Hepatocyte (in vitro differentiated cells): ENCODE measurements around the gene HOXC12. TPM values are rescaled to one million over a fixed set of nuclear protein-coding genes. Genes with fewer than 3 reads are reported as not detected.
A peak's percentile ranks its signal among the peaks of the same experiment; 100 is the strongest.

Experiments
- DNase-seq: peaks from one replicate; pipeline ENCODE4 v3.0.0-alpha.2; 2016; ENCODE audit warnings: low spot score
- H2AFZ ChIP-seq: fragments of 200-600 bp; sonication (generic); 2 replicates; pipeline ENCODE4 v1.6.0; 2016; ENCODE audit warnings: antibody characterized with exemption, mild to moderate bottlenecking
- H3K27ac ChIP-seq: fragments of 200-600 bp; sonication (generic); 2 replicates; pipeline ENCODE4 v1.5.1; 2016; ENCODE audit warnings: mild to moderate bottlenecking
- H3K27me3 ChIP-seq: fragments of 200-600 bp; sonication (generic); 2 replicates; pipeline ENCODE4 v1.6.1; 2016
- H3K36me3 ChIP-seq: fragments of 200-600 bp; sonication (generic); replicated peaks from 2 replicates; pipeline ENCODE4 v1.5.1; 2016; ENCODE audit warnings: low read depth; ENCODE audit not compliant: insufficient read depth
- H3K4me1 ChIP-seq: fragments of 200-600 bp; sonication (generic); 2 replicates; pipeline ENCODE4 v1.5.1; 2016; ENCODE audit warnings: mild to moderate bottlenecking, moderate library complexity; ENCODE audit not compliant: insufficient read depth
- H3K4me2 ChIP-seq: fragments of 200-600 bp; sonication (generic); 2 replicates; pipeline ENCODE4 v1.6.0; 2016
- H3K4me3 ChIP-seq: fragments of 200-600 bp; sonication (generic); 2 replicates; pipeline ENCODE4 v1.5.1; 2016; ENCODE audit warnings: mild to moderate bottlenecking
- H3K79me2 ChIP-seq: fragments of 200-600 bp; sonication (generic); 2 replicates; pipeline ENCODE4 v1.6.0; 2017; ENCODE audit warnings: mild to moderate bottlenecking
- H3K9me2 ChIP-seq: fragments of 200-600 bp; sonication (generic); replicated peaks from 2 replicates; pipeline ENCODE4 v1.6.0; 2017; ENCODE audit warnings: mild to moderate bottlenecking; ENCODE audit not compliant: insufficient read depth
- H3K9me3 ChIP-seq: fragments of 200-600 bp; sonication (generic); 2 replicates; pipeline ENCODE4 v1.5.1; 2016; ENCODE audit warnings: low read depth, mild to moderate bottlenecking
- H4K20me1 ChIP-seq: fragments of 200-600 bp; sonication (generic); 2 replicates; pipeline ENCODE4 v1.6.0; 2016; ENCODE audit warnings: mild to moderate bottlenecking; ENCODE audit not compliant: insufficient read depth, poor library complexity, severe bottlenecking
- EZH2 ChIP-seq: fragments of 200-600 bp; sonication (generic); IDR thresholded peaks from 2 replicates; pipeline ENCODE4 v1.6.1; 2016; ENCODE audit warnings: antibody characterized with exemption, mild to moderate bottlenecking, borderline replicate concordance
- EZH2phosphoT487 ChIP-seq: fragments of 200-600 bp; sonication (generic); IDR thresholded peaks from one replicate; pipeline ENCODE4 v1.6.1; 2018; ENCODE audit warnings: antibody characterized with exemption, mild to moderate bottlenecking, low read depth, moderate library complexity; ENCODE audit not compliant: unreplicated experiment, severe bottlenecking
- WGBS: methylation state at CpG from one replicate; pipeline ENCODE4 v1.1.6; 2016; ENCODE audit warnings: low lambda C conversion rate; ENCODE audit errors: missing lambda C conversion rate; 5-methylcytosine and 5-hydroxymethylcytosine counted together
- polyA plus RNA-seq: library from polyadenylated mRNA; unstranded; fragments of >200 nt; fragmentation: Nextera tagmentation; extraction: Ambion mirVana; gene quantifications from 2 replicates; pipeline ENCODE4 v1.2.1, GENCODE V29; 2016
- total RNA-seq: library from RNA; depleted of rRNA; stranded (reverse); fragments of >200 nt; gene quantifications from 2 replicates; pipeline ENCODE4 v1.2.3, GENCODE V29; 2014
- TF ChIP-seq, protein P1 (sequence below): fragments of 200-600 bp; sonication (generic); IDR thresholded peaks from 2 replicates; pipeline ENCODE4 v1.5.1; 2016; ENCODE audit warnings: antibody characterized with exemption, mild to moderate bottlenecking; ENCODE audit not compliant: poor library complexity

HOXC12 gene
- total and polyA plus RNA-seq, 2 experiments from 2014 or later, result not detected

DNA sequence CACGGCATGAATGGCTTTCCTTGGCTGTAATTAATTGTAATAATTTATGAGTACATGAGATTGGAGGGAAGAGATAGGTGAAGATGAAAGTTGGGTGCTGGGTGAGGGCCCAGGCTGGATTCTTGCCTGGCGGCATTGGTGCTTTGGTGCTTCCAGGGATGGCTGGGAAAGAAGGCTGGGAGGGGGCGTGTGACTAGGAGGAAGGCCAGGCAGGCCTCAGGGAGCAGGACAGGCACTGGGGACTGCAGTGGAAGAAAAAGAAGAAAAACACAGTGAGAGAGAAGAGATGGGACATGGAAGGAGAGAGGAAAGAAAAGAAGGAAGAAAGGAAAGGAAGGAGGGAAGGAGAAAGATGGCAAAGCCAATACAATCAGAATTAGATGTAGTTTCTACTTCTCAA, 48.9 kb downstream of the HOXC12 start:
- Histone ChIP-seq H3K27ac (no peak overlapping the region), H3K9me2 (no peaks in the 10 kb centered on the region), H2AFZ (no peak overlapping the region), H4K20me1 (no peaks in the 10 kb centered on the region), H3K4me2 (no peak overlapping the region), H3K36me3 (no peaks in the 10 kb centered on the region), H3K9me3 (no peaks in the 10 kb centered on the region), H3K4me1 (peaks cover 17% of the 10 kb centered on the region), H3K79me2 (no peaks in the 10 kb centered on the region), H3K27me3 (peaks cover 95% of the 10 kb centered on the region), H3K4me3 (no peak overlapping the region)
- DNase-seq, result no peak
- TF ChIP-seq EZH2phosphoT487, result no peak
- TF ChIP-seq, protein P1, sequence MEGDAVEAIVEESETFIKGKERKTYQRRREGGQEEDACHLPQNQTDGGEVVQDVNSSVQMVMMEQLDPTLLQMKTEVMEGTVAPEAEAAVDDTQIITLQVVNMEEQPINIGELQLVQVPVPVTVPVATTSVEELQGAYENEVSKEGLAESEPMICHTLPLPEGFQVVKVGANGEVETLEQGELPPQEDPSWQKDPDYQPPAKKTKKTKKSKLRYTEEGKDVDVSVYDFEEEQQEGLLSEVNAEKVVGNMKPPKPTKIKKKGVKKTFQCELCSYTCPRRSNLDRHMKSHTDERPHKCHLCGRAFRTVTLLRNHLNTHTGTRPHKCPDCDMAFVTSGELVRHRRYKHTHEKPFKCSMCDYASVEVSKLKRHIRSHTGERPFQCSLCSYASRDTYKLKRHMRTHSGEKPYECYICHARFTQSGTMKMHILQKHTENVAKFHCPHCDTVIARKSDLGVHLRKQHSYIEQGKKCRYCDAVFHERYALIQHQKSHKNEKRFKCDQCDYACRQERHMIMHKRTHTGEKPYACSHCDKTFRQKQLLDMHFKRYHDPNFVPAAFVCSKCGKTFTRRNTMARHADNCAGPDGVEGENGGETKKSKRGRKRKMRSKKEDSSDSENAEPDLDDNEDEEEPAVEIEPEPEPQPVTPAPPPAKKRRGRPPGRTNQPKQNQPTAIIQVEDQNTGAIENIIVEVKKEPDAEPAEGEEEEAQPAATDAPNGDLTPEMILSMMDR, result no peak
- TF ChIP-seq EZH2, result no peak
- WGBS, result 68% methylated on average over 2 of the region's 3 CpGs

DNA sequence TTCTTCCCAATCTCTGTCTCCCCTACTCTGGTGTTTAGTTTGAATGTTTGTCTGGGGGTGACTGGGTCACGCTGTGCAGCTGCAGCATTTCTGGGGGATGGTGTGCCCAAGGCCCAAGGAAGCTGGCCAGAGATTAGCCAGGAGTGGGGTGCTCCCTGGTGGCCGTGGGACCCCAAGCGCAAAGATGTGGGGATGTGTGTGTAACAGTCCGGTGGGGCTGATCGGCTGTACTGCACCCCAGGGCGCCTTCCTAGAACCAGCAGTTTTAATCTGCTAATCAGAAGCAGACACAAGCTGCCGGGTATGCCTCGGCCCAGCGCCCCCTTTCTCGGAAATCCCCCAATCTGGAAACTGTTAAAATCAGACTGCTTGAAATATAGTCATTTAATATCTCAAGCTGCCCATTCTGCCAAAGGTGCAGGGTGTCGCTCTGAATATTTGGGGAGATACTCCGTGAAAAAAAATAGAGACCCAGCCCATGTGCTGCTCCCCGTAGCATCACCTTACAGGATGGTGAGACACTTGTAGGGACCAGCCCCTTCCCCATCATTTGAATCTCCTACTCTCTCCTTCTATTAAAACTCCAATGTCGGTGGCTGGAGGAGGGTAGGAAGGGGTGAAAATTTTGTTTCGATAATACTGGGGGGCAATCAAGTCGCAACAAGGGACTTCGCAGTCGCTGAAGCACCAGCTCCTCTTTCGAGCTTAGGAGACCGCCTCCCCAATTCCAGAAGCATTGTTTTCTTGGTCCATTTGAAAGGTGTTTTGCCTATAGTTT, 49.5 kb downstream of the HOXC12 start:
- Histone ChIP-seq H3K4me2 (peak overlapping the region; percentile 89), H3K4me3 (no peak overlapping the region), H3K9me3 (no peaks in the 10 kb centered on the region), H4K20me1 (no peaks in the 10 kb centered on the region), H3K9me2 (no peaks in the 10 kb centered on the region), H3K4me1 (peaks cover 20% of the 10 kb centered on the region), H3K27ac (no peak overlapping the region), H3K79me2 (no peaks in the 10 kb centered on the region), H2AFZ (no peak overlapping the region), H3K27me3 (peaks cover 91% of the 10 kb centered on the region), H3K36me3 (no peaks in the 10 kb centered on the region)
- no peak for DNase-seq
- WGBS, result 53% methylated on average over 20 of the region's 20 CpGs
- TF ChIP-seq, protein P1, result no peak
- TF ChIP-seq EZH2phosphoT487, result no peak
- TF ChIP-seq EZH2, result no peak

DNA sequence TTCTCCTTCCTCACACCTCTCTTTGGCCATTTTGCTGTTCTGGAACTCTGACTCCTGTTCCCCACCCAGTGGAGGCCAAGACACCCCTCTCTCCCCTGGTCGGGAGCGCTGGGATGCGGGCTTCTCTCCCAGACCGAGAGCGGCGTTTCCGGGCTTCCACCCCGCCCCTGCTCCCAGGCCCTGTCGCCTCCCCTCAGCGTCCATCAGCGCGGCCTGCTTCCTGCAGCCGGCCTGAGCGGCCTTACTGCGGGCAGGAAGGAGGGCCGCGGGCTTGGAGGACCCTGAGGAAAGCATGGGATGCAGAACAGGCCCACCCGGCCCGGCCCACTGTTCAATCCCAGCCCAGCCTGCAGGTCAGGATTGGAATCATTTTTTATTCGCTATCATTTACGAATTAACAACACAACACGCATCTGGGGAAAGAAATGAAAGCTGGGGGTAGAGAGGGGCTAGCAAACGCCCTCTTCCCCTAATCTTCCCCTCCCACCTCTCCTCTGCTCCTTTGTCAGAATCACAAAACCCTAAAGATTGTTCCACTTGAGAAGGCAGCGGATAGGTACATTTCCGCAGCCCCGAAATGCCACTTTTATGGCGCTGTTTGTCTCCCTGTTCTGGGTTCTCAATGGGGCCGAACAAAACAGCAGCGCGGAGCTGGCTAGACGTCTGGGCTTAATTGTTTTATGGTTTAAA, 50.3 kb downstream of the HOXC12 start:
- H2AFZ ChIP-seq, result no peak overlapping the region
- no peak for DNase-seq
- no peak overlapping the region for H3K4me3 ChIP-seq
- 22% methylated on average over 31 of the region's 31 CpGs for WGBS
- H3K4me2 ChIP-seq, result peak overlapping the region; percentile 89
- H3K9me2 ChIP-seq, result no peaks in the 10 kb centered on the region
- H4K20me1 ChIP-seq, result no peaks in the 10 kb centered on the region
- peaks cover 93% of the 10 kb centered on the region for H3K27me3 ChIP-seq
- H3K79me2 ChIP-seq, result peaks cover 4% of the 10 kb centered on the region
- TF ChIP-seq EZH2, result no peak
- TF ChIP-seq EZH2phosphoT487, result peak; percentile 27
- H3K4me1 ChIP-seq, result peaks cover 22% of the 10 kb centered on the region
- H3K9me3 ChIP-seq, result no peaks in the 10 kb centered on the region
- no peak overlapping the region for H3K27ac ChIP-seq
- no peaks in the 10 kb centered on the region for H3K36me3 ChIP-seq

DNA sequence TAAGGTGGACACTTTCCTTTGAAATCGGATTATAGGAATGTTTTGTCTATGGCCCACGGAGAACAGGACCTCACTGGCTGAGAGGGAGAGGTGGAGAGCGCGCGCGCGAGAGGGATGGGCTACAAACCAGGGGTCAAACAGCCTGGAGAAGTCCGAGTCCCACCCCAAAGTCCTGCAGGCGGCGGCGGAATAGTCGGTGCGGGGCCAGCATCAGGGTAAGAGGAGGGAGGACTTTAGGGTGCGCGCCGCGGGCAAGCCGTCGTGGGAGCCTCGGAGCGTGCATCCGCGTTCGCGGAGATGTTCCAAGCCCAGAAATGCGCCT, 50.8 kb downstream of the HOXC12 start:
- WGBS, result 11% methylated on average over 26 of the region's 26 CpGs
- H3K4me2 ChIP-seq, result peak overlapping the region; percentile 89
- peaks cover 4% of the 10 kb centered on the region for H3K79me2 ChIP-seq
- H3K9me2 ChIP-seq, result no peaks in the 10 kb centered on the region
- H3K27me3 ChIP-seq, result peaks cover 93% of the 10 kb centered on the region
- H3K4me1 ChIP-seq, result peaks cover 17% of the 10 kb centered on the region
- H3K4me3 ChIP-seq, result no peak overlapping the region
- H3K36me3 ChIP-seq, result no peaks in the 10 kb centered on the region
- no peak overlapping the region for H2AFZ ChIP-seq
- DNase-seq, result no peak
- TF ChIP-seq EZH2phosphoT487 (no peak), EZH2 (no peak)
- TF ChIP-seq, protein P1, result no peak
- H4K20me1 ChIP-seq, result no peaks in the 10 kb centered on the region
- H3K27ac ChIP-seq, result no peak overlapping the region
- no peaks in the 10 kb centered on the region for H3K9me3 ChIP-seq
